Embryonic facial prominence (tissue), 1 donor: ENCODE measurements around the gene SELENOM.

Source experiments
- DNase-seq: peaks from one replicate; pipeline ENCODE4 v3.0.0-alpha.2; 2016; ENCODE audit errors: extremely low spot score

Gene SELENOM

DNA sequence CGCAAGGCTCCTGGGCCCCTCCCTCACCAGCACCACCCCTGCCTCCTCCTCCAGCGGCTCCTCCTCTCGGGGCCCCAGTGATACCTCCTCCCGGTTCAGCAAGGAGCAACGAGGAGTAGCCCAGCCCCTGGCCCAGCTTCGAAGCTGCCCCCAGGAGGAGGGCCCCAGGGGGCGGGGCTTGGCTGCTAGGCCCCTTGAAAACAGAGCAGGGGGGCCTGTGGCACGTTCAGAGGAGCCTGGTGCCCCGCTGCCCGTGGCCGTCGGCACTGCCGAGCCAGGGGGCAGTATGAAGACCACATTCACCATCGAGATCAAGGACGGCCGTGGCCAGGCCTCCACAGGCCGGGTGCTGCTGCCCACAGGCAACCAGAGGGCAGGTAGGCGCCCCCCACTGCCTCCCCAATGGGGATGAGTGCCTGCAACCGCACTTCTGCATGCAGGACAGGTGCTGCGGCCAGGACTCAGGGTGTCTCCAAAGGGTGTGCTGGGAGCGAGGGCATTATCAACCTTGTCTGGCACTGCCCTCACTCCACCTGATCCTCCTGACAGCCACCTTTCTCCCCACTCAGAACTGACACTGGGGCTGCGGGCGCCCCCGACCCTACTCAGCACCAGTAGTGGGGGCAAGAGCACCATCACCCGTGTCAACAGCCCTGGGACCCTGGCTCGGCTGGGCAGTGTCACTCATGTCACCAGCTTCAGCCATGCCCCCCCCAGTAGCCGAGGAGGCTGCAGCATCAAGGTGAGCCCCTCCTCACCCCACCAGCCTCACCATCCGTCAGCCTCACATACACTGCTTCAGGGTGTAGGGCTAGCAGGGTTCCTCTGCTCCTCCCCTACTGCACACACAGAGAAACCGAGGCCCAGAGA lies 16.0 kb downstream of the SELENOM start:
- no peak for DNase-seq

DNA sequence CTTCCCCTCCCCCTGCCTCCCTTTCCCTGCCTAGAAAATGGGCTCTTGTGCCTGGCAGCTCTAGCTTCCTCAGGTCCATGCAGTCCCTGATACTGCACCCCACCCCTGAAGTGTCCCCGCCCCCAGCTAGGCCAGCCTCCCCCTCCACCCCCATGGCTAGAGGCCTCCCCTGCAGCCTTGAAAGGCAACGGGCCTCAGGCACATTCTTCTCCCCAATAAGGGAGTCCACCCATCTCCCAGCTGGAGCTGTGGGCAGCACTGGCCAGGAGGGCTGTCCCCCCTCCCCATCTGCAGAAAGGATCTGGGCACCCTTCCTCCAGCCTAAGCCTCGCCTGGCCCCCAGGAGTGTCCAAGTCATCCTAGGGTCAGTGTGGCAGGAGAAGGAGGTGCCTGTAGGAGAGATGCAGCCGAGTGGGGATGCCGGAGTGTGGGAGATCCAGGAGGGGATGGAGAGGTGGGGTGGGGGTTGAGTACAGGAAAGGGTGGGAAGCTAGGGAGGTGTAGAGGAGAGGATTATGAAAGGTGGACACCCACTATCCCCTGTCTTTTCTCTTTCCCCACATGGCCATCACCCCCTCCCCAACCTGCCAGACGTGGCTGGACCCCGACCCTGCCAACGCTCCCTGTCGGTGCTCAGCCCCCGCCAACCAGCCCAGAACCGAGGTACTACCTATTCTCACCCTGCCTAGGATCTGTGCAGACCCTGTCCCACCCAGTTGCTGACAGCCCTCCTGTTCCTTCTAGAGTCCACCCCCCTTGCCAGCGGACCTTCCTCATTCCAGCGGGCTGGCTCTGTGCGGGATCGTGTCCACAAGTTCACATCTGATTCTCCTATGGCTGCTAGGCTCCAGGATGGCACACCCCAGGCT lies 16.9 kb downstream of the SELENOM start:
- no peak for DNase-seq

DNA sequence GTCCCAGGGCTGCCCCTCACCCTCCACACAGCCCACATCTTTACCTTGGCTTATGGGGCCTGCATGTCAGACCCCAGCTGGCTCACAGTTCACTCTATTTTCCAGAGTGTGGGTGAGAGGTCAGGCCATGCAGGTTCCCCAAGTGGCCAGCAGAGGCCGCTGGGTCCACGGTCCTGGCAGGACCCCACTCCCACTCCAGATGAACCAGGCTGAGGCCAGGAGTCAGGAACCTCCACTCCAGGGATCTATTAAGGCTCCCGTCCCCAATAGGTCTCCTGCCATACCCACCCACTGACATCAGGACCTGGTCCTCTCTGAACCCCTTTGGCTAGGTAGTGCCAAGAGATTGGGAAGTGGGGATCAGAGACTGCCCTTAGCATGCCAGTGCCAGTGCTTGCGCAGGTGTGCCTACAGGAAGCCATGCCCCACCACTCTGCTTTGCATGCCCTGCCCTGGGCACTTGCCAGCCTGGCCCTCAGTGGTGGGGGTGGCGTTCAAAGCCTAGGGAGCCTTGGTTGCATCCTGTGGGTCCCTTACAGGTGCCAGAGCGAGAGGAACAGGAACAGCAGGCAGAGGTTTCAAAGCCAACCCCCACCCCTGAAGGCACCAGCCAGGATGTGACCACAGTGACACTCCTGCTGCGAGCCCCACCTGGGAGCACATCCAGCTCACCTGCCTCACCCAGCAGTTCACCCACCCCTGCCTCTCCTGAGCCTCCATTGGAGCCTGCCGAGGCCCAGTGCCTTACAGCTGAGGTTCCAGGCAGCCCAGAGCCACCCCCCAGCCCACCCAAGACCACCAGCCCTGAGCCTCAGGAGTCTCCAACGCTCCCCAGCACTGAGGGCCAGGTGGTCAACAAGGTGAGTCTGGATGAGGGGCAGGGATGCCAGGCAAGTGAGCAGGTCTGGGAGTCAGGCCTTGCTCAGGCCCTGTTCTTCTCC lies 17.9 kb downstream of the SELENOM start:
- DNase-seq, result no peak

DNA sequence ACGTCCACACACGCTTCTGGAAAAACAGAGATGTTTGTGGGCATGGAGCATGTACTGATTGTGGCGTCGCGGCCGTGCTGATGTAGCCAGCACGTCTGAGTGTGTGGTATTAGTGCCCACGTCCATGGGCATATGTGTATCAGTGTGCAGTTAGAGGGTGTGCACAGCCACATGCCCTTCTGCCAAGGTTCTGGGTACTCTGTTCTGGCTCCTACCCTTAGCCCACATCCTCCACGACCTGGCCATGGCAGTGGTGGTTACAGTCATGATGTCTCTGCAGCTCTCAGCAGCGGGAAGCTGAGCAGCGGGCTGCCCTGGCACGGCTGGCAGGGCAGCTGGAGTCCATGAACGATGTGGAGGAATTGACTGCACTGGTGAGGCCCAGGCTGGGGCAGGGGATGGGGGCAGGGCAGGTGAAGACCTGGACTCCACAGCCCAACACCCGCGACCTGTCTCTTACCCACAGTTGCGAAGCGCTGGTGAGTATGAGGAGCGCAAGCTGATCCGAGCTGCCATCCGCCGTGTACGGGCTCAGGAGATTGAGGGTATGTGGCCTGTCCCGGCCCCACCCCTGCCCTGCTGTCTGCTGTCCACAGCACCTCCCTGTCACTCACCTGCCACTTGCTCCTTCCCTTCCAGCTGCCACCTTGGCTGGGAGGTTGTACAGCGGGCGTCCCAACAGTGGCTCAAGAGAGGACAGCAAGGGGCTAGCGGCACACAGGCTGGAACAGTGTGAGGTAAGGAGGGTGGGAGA lies 19.0 kb downstream of the SELENOM start:
- DNase-seq, result no peak

DNA sequence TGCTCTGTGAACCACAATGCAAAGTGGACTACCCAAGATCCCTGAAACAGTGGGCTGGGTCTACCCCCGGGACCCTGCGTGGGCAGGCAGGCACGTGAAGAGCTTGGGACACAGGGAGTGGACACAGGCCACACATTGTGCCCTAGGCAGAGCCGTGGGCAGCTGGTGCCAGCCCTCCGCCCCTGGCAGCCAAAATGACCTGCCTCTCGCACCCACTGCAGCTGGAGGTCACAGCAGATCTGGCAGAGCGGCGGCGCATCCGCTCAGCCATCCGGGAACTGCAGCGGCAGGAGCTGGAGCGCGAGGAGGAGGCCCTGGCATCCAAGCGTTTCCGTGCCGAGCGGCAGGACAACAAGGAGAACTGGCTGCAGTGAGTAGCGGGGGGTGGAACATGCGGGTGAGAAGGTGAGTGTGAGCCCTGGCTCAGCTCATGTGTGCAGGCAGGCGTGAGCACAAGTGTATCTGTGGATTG lies 19.6 kb downstream of the SELENOM start:
- DNase-seq, result no peak

DNA sequence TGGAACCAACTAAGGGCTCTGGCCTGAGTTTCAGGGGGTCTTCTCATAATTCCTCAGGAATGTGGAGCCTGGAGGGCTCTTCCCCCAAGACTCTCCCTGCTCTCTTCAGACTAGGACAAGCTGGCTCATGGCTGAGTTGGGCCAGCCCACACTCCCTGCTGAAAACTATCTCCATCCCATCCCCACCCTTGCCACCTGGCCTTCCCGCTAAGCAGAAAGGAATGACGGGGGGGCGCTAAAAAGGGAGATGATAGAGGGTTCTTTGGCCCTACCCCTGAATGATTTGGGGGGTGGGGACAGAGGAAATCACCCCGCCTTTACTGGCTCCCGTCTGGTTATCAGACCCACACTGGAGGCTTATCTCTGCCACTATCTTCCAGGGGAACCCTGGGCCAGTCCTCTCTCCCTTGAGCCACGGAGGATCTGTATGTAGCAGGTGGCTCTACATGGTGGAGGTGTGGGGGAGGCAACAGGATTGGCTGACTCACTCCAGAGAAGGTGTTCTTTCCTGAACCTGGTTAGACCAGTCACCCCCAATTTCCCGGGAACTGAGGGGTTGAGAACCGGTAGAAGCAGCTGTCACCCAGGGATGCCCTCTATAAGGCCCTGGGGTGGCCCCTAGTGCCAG lies 20.6 kb downstream of the SELENOM start:
- DNase-seq, result no peak

DNA sequence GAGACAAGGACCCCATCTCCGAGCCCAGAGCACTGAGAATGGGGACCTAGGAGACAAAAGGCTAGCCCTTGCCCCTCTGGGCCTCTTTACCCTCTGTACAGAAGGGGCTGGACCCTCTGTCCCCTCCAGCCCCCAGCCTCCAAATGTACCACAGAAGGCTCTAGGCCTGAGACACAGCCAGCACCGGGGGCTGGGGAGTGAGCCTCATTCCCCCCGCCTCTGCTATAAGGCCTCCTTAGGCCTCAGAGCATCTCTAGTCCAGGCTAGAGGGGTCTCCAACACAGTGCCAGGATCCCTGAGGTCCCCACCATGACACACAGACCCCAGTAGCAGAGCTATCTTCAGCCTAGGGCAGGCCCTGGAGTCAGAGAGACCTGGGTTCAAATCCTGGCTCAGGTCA lies 21.4 kb downstream of the SELENOM start:
- DNase-seq, result no peak

DNA sequence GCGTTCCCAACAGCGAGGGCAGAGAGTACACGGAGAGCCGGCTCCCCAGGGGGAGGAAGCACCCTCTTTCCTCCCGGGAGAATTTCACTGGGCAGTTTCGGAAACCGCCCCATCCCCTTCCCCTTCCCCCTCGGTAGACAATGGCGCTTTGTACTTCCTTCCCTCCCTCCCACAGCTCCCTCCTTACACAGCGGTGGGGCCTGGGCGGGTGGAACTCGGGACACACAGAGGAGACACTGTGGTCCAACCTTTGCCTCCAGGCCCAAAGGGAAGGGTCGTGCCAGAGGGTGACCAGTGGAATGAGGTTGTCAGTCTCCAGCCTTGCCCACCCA lies 21.9 kb downstream of the SELENOM start:
- no peak for DNase-seq

DNA sequence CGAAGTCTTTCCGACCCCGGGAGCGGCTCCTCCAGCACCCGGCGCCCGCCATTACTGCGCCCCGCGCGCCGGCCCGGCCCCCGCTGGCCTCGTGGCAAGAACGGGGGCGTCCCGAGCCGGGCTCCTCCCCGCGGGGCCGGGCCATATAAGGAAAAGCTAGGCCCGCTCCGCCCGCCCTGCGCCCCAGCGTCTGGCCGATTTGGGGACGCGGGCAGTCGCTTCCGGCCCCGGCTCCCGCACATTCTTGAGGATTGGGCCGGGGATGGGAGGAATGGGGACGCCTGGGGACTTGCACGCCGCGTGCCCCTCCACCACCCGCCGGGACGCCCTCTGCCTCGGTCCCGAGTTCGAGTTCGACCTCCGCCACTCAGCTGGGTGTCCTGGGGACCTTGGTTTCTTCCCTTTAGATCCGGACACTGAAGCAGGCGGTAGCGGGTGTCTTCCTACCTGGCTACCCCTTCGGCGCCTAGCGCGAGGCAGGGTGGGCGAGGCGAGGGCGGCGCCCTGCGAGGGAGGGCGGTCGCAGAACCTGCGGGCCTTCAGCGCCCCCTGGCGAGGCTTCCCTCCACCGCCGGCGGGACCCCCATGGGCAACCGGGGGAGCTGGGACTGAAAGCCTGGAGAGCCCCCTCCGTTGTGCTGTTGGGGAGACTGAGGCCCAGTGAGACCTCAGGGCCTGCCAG lies 22.4 kb downstream of the SELENOM start:
- peak; percentile 59 for DNase-seq

DNA sequence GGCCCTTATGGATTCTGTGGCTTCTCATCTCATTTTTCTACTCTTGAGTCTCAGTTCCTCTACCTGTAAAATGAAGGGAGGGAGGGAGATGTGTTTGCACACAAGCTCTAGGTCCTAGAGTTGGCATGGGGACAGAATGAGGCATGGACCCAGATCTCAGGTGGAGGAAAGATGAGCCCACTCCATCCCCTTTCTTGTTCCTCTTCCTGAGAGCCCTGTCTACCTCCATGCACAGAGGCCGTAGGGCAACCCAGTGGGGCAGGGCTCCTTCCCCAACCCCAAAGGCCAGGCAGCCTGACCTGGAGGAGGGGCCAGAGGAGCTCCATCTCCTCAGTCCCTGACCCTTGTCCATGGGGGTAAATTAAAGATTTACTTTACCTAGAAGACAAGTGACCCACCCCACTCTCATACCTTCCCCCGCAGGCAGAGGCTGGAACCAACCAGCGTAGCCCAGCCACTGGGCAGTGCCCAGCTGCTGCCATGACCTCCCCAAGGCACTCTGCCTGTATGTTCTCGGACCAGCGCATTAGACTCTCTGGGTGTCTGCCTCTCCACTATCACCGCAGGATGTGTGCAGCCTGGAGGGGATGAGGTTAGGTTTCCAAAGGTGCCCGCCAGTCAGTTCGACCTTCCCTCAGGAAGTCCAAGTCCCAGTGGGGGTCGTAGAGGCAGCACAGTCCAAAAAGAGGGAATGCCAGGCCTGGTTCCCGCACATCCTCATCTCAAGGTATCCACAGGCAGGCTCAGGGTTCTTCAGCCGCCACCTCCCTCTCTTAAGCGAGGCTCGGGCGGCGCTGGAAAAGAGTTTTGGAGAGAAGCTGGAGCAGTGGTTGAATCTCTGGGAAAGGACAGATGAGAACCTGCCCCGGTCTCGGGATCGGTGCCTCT lies 23.2 kb downstream of the SELENOM start:
- no peak for DNase-seq

DNA sequence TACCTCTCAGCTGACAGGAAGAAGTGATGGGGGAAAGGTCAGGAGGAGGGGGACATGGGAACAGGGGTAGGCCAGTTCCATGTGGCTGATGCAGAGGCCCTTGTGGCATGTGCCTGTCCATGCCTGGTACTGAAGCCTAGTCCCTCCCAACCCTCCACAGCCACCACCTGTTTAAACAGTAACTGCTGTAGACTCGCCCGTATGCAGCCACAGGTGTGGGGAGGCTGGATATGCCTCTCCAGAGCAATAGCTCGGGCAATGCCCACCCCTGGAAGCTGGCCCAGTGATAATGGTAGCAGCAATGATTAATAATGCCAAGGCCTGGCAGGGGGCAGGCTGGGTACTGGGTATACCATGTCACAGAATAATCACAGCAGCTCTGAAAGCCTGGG lies 24.0 kb downstream of the SELENOM start:
- no peak for DNase-seq

DNA sequence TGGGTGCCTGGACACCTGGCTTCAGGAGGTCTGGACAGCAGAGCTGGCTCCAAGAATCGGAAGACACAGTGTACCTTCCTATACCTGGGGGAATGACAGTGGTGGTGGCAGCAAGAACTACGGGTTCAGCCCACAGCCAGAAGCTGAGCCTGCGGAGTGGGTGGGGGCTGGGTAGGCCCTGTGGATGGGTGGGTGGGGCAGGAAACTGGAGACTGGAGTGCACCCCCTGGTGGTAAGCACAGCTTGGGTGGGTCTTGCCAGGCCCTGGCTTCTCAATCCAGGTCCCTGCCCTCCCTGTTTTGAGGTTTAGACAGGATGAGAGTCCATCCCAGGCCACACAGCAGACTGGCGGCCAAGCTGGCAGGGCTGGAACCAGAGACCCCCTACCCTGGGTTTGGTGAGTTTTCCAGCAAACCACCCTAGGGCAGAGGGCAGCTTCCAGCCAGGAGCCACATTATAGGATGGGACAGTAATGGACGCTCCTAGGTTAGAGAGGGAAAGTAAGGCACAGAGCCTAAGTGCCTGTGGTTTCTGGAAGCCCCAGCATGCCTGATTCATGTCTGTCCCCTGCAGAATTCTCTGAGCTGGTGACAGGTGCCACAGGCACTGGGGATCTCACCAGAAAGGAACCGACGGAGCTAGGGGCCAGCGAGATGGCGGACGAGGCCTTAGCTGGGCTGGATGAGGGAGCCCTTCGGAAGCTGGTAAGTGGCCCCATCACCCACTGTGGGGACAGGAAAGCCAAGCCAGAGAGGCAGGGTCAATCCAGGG lies 24.6 kb downstream of the SELENOM start:
- no peak for DNase-seq

DNA sequence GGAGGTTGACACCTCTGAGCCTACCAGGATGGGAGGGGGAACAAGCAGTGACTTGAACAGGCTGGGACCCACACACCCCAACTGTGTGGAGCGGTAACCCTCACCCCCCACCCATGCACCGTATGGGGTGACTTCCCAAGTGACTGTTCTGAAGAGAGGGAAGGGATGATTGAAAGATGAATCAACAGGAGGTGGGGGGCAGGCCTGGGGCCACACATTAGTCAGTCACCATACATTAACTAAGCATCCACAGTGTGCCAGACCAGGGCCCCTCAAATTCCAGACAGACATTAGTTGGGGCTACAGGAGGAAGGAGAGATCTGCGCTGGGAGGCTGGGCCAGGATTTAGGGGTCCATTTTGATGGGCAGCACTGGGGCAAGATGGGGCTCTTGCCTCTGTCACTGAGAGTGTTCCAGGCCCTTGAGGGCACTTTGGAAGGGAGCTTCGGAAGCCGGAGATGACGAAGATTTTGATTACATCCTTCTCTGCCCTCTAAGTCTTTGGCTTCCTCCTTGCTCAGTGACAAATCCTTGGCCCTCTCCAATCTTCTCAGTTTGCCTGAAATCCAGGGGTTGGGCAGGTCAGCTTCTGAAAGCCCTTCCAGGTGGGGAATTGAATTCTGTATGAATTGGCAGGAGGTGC lies 25.3 kb downstream of the SELENOM start:
- no peak for DNase-seq

DNA sequence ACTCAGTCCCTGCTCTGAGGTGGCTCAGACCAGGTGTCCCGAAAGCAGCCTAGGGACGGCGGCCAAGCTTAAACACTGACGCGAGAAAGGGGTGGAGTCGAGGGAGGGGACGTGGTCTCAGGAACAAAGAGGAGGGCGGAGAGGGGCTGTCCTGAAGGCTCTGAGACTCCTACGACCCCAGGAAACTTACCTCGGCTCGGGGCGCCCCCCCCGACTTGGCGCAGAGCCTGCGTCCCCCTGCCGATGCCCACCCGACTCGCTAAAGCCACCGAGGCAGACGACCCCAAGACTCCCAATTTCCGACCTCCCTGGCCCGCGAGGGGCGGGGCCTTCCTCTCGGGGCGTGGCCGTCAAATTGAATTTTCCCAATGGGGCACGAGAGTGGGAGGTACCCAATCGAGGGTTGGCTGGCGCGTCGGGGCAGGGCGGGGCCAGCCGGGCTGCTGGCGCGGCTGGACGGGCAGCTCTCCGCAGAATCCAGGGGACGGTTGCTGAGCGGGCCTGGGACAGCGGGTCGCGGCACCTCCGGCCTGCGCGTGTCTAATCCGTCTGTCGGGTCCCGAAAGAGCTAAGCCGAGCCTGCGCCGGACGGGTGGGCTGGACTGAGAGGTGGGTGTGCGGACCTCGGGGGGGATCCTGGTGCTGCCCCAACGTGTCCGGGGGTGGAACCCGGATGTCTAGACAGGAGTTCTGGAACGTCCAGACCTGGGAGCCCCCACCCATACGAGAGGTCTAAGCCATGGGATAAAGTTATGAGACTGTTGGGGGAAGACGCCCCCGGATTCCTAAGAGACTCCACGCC lies 26.3 kb downstream of the SELENOM start, which contains the start of gene SMTN:
Gene SMTN, plus strand, starts transcription at position 471 of the 802 bp plus-strand sequence. CDS start 1,941 bp downstream, outside the sequence.
- peak; percentile 77 for DNase-seq

DNA sequence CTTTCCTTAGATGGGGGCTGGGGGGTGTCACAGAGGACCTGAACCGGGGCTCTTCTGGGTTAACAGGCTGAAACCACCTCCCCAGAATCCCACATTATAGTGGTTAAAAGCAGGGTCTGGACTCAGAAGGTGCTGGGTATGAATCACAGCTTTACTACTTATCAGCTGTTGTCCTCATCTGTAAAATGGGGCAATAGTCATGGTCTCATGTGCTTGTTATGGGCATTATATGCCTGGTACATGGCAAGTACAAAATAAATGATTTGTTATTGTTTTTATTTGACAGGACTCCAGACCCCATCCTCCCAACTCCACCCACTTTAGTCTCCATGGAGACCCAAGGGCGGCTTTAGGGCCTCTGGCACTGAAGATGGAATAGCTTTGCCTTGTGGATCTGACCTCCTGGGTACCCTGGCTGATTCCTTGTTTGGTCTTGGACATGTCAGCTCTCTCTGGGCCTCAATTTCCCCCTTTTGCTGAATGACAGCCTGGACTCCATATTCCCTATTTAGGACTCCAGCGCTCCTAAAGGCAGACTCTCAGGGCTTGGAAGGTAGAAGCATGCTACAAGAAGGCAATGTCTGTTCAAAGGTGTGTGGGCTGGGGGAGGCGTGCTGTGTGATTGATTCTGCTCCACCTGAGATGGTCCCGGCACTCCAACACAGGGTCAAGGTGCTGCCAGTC lies 27.1 kb downstream of the SELENOM start:
- no peak for DNase-seq

DNA sequence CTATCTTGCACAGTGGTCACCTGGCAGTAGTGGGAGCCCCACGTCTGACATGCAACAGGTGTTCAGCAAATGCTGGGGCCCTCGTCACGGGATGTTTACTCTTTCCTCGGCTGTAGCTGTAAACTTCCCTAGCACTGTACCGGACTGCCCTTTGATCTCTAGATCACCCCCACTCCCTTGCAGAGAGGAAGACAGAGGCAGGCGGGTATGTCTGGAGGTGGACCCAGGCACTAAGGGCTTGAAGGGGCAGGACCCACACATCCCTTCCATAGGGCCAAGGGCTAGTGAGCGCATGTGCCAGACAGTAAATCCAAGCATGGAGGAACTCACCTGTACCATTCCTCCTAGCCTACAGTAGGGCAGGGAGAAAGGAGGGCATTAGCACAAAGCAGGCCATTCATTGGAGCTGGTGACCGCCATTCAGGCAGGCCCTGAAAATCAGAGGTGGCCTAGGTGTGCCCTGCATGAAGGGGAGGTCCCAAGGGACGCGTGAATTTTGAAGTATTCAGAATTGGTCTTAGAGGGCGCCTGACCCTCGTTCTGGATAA lies 28.2 kb downstream of the SELENOM start:
- no peak for DNase-seq
